ENCODE data around the gene LRP1B.

DNA sequence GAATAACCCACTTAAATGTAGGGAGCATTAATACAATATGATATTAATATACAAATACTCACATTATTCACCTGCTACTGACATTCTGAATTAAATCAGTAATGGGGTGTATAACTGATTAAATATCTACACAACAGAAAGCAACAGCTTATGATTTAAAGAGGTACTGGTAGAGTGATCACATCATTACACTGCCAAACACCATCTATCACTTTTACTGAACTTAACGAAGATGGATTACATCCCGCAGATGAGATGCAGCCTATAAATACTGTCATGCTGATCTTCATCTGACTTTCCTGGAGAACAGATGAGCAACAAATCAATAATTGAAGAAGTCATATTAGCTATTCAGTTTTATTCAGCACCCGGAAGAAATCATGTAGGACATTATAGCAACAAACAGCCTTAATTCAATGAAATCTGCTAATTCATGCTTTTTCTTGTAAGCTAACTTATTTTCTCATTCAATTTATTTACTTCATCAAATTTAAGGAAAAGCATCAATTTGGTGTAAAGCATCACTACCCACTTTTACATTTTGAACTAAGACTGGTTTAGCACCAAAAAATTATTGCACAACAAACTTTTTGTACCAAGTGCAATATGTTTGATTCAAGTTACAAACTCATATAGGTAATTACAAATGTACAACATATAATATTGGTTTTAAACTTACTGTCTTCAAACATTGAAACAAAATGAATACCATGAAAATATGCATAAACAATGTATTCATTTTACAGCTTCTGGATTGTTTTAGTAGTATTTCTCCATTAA, 1509.0 kb downstream of the LRP1B start:
- TF ChIP-seq, protein P1, sequence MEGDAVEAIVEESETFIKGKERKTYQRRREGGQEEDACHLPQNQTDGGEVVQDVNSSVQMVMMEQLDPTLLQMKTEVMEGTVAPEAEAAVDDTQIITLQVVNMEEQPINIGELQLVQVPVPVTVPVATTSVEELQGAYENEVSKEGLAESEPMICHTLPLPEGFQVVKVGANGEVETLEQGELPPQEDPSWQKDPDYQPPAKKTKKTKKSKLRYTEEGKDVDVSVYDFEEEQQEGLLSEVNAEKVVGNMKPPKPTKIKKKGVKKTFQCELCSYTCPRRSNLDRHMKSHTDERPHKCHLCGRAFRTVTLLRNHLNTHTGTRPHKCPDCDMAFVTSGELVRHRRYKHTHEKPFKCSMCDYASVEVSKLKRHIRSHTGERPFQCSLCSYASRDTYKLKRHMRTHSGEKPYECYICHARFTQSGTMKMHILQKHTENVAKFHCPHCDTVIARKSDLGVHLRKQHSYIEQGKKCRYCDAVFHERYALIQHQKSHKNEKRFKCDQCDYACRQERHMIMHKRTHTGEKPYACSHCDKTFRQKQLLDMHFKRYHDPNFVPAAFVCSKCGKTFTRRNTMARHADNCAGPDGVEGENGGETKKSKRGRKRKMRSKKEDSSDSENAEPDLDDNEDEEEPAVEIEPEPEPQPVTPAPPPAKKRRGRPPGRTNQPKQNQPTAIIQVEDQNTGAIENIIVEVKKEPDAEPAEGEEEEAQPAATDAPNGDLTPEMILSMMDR (IDR thresholded peaks at IDR 0.05), result no peak
- no peak for TF ChIP-seq POLR2A (IDR thresholded peaks at IDR 0.05)

All from Peyer's patch (tissue), 4 donors.